Upper lobe of left lung (tissue), 4 donors: ENCODE measurements around the gene DOK5.

Experiments
- EP300 ChIP-seq, 4 donors: sonication (generic); formaldehyde crosslinking; IDR thresholded peaks; one replicate each; pipeline ENCODE4 v1.5.1; 2017; ENCODE audit warnings: antibody characterized with exemption in 4 of 4, control low read depth in 2 of 4
- POLR2A ChIP-seq, 4 donors: fragments of 450-650 bp; IDR thresholded peaks; one replicate each; pipeline ENCODE4 v1.5.1; 2016 to 2017; ENCODE audit warnings: antibody characterized with exemption in 4 of 4, mild to moderate bottlenecking in 2 of 4
- POLR2AphosphoS5 ChIP-seq, 2 donors: sonication (generic); formaldehyde crosslinking; IDR thresholded peaks; one replicate each; pipeline ENCODE4 v1.5.1; 2017; ENCODE audit warnings: antibody characterized with exemption in 2 of 2
- TF ChIP-seq, protein P1 (sequence below), 6 experiments: fragments of 450-650 bp in 4 of 6; fragments of 200-600 bp in 2 of 6; sonication (generic) in 2 of 6; IDR thresholded peaks; one replicate each; pipeline ENCODE4 v1.5.1; 2016 to 2019; ENCODE audit warnings: antibody characterized with exemption in 6 of 6

DNA sequence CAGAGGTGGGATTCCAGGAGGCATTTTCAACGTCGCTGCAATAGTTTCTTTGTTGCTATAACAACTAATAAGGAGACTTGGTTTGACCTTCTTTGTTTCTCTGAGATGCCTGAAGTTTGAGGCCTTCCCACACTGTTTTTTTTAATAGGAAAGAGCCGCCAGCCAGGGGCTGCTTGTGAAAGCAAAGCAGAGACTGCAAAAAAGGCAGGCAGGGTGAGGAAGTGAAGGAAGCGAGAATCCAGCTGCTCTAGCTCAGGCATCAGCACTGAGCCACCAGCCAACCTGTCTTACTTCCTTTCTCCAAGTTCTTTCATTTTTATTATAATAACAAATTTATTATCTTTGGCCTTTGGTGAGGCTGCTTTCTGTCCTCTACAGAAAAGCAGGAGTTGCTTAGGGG, 179.1 kb downstream of the DOK5 start:
- TF ChIP-seq, protein P1, sequence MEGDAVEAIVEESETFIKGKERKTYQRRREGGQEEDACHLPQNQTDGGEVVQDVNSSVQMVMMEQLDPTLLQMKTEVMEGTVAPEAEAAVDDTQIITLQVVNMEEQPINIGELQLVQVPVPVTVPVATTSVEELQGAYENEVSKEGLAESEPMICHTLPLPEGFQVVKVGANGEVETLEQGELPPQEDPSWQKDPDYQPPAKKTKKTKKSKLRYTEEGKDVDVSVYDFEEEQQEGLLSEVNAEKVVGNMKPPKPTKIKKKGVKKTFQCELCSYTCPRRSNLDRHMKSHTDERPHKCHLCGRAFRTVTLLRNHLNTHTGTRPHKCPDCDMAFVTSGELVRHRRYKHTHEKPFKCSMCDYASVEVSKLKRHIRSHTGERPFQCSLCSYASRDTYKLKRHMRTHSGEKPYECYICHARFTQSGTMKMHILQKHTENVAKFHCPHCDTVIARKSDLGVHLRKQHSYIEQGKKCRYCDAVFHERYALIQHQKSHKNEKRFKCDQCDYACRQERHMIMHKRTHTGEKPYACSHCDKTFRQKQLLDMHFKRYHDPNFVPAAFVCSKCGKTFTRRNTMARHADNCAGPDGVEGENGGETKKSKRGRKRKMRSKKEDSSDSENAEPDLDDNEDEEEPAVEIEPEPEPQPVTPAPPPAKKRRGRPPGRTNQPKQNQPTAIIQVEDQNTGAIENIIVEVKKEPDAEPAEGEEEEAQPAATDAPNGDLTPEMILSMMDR (IDR thresholded peaks at IDR 0.05), result no peak
- no peak for TF ChIP-seq POLR2AphosphoS5 (IDR thresholded peaks at IDR 0.05)
- TF ChIP-seq EP300 (IDR thresholded peaks at IDR 0.05), result no peak
- TF ChIP-seq POLR2A (IDR thresholded peaks at IDR 0.05), result no peak
